CD4-positive, CD25-positive, alpha-beta regulatory T cell (primary cell): ENCODE data around the gene ACE. TPM values are rescaled to one million over a fixed set of nuclear protein-coding genes. Genes with fewer than 3 reads are reported as not detected.

Experiments
- ATAC-seq, 2 donors: fragments of 150-1000 bp; cut with Tn5 transposase; one replicate each; pipeline ENCODE4 v1.10.0; 2021; ENCODE audit warnings: low read depth in 2 of 2, moderate number of reproducible peaks in 2 of 2, moderate library complexity in 1 of 2
- DNase-seq, 3 donors: peaks; one replicate each; pipeline versions ENCODE4 v3.0.0 to v3.0.0-alpha.2; 2012 to 2022; ENCODE audit warnings: mixed read lengths in 1 of 3
- H3K27ac ChIP-seq: one replicate; pipeline ENCODE4 v1.7.0; 2013; ENCODE audit warnings: mild to moderate bottlenecking, low read length; ENCODE audit not compliant: insufficient read depth, poor library complexity, severe bottlenecking
- H3K27me3 ChIP-seq: one replicate; pipeline ENCODE4 v1.7.0; 2013; ENCODE audit warnings: low read length; ENCODE audit not compliant: control insufficient read depth, insufficient read depth
- H3K36me3 ChIP-seq: one replicate; pipeline ENCODE4 v1.7.0; 2013; ENCODE audit warnings: mild to moderate bottlenecking, low read length, moderate library complexity; ENCODE audit not compliant: control insufficient read depth, insufficient read depth
- H3K4me1 ChIP-seq: 2 replicates; pipeline ENCODE4 v1.7.0; 2013; ENCODE audit warnings: mild to moderate bottlenecking, low read length; ENCODE audit not compliant: insufficient read depth, control insufficient read depth, poor library complexity, severe bottlenecking
- H3K4me3 ChIP-seq: one replicate; pipeline ENCODE4 v1.7.0; 2013; ENCODE audit warnings: low read depth, mild to moderate bottlenecking, low read length, moderate library complexity
- H3K9me3 ChIP-seq, 2 experiments: 1 replicate in 1 of 2; 2 replicates in 1 of 2; pipeline ENCODE4 v1.7.0; 2013; ENCODE audit warnings: low read length in 2 of 2, mild to moderate bottlenecking in 1 of 2, moderate library complexity in 1 of 2; ENCODE audit not compliant: control insufficient read depth in 2 of 2
- H3K27ac Mint-ChIP-seq, 3 donors: one replicate each; pipeline ENCODE4 v1.8.0; 2020 to 2022; ENCODE audit warnings: mild to moderate bottlenecking in 3 of 3, mixed read lengths in 3 of 3, moderate library complexity in 2 of 3
- H3K27me3 Mint-ChIP-seq: one replicate; pipeline ENCODE4 v1.8.0; 2022; ENCODE audit warnings: mild to moderate bottlenecking, mixed read lengths
- H3K36me3 Mint-ChIP-seq: one replicate; pipeline ENCODE4 v1.8.0; 2020; ENCODE audit warnings: mixed read lengths
- H3K4me1 Mint-ChIP-seq, 4 donors: one replicate each; pipeline ENCODE4 v1.8.0; 2020 to 2022; ENCODE audit warnings: mixed read lengths in 4 of 4, mild to moderate bottlenecking in 1 of 4
- H3K4me3 Mint-ChIP-seq, 4 donors: one replicate each; pipeline ENCODE4 v1.8.0; 2020 to 2022; ENCODE audit warnings: mild to moderate bottlenecking in 4 of 4, mixed read lengths in 4 of 4, moderate library complexity in 3 of 4
- H3K9me3 Mint-ChIP-seq, 7 donors: one replicate each; pipeline ENCODE4 v1.8.0; 2020 to 2022; ENCODE audit warnings: mixed read lengths in 7 of 7, mild to moderate bottlenecking in 3 of 7, moderate library complexity in 2 of 7
- polyA plus RNA-seq, 4 donors: library from polyadenylated mRNA; unstranded; fragments of 300-500 nt; fragmentation: Illumina TruSeq; gene quantifications; one replicate each; pipeline ENCODE4 v1.2.3, GENCODE V29; 2021
- total RNA-seq: library from RNA; stranded (reverse); gene quantifications from one replicate; pipeline ENCODE4 v1.2.3, GENCODE V29; 2022

ACE gene
- total and polyA plus RNA-seq, 5 donors from 2014 or later: 0.15 to 4.2 TPM; not detected in 3

DNA sequence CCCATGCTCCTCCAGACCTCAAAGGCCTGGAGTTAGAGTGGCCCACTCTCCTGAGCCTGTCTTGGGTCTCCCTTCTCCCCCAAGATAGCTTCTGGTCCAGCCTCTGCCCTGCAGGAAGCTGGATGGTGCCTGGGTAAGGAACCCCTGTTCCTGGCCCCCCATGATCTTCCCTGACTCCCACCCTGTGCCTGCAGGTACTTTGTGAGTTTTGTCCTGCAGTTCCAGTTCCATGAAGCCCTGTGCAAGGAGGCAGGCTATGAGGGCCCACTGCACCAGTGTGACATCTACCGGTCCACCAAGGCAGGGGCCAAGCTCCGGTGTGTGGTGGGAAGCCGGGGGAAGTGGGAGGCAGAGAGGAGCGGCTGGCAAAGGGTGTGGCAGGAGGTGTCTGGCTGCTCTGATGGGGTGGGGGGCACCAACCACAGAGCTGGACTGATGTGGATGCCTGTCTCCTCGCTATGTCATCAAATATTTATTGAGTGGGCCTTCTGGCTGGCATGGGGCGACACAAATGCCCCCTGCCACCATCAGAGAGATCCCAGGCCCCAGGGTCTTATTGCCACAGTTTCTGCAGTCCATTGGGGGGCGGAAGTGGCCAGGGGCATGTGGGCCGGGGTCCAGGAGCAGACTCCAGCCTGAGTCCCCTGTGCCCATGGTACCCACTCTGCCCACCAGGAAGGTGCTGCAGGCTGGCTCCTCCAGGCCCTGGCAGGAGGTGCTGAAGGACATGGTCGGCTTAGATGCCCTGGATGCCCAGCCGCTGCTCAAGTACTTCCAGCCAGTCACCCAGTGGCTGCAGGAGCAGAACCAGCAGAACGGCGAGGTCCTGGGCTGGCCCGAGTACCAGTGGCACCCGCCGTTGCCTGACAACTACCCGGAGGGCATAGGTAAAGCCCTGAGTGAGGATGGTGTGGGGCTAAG is 7.1 kb downstream of the ACE start:
- H3K27me3 ChIP-seq: no peaks in the 10 kb centered on the region
- no peak for ATAC-seq
- Mint-ChIP-seq H3K4me3 (no peak overlapping the region), H3K4me1 (peaks cover 0 to 6% (median 2%) of the 10 kb centered on the region in 4 donors), H3K9me3 (peaks cover 0 to 1% (median 0%) of the 10 kb centered on the region in 7 donors), H3K36me3 (no peaks in the 10 kb centered on the region), H3K27ac (no peak overlapping the region), H3K27me3 (peaks cover 29% of the 10 kb centered on the region)
- H3K9me3 ChIP-seq: no peaks in the 10 kb centered on the region
- H3K4me3 ChIP-seq: no peak overlapping the region
- no peaks in the 10 kb centered on the region for H3K4me1 ChIP-seq
- H3K36me3 ChIP-seq: no peaks in the 10 kb centered on the region
- no peak overlapping the region for H3K27ac ChIP-seq
- no peak for DNase-seq

DNA sequence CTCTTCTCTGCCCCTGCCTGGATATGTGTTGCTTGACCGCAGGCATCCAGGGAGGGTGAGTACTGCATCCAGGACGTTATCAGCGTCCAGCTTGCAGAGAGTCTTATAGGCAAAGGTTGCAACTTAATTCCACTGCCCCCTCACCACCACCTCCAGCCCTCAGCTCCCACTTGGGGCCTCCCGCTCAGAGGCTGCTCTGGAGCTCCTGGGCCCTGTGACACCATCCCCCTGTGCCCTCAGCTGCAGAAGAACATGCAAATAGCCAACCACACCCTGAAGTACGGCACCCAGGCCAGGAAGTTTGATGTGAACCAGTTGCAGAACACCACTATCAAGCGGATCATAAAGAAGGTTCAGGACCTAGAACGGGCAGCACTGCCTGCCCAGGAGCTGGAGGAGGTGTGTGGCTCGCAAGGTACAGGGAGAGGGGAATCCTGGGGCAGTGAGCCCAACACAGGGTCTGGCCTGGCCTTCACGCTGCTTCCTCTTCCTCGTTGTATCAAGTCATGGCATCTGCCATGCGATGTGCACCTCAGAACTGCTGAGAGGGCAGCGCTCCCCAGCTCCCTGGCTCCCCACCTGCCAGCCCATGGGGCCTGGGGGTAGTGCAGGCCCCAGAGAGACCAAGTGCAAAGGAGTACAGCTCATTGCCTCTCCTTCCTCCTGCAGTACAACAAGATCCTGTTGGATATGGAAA is 9.6 kb downstream of the ACE start:
- ATAC-seq (no peak), DNase-seq (no peak)
- no peak overlapping the region for H3K4me3 Mint-ChIP-seq
- Histone ChIP-seq H3K9me3 (no peaks in the 10 kb centered on the region), H3K27ac (no peak overlapping the region), H3K36me3 (no peaks in the 10 kb centered on the region), H3K4me3 (no peak overlapping the region), H3K27me3 (no peaks in the 10 kb centered on the region), H3K4me1 (no peaks in the 10 kb centered on the region)
- H3K9me3 Mint-ChIP-seq: peaks cover 0 to 1% (median 0%) of the 10 kb centered on the region in 7 donors
- H3K27ac Mint-ChIP-seq: no peak overlapping the region
- no peaks in the 10 kb centered on the region for H3K4me1 Mint-ChIP-seq
- H3K27me3 Mint-ChIP-seq: peaks cover 13% of the 10 kb centered on the region
- H3K36me3 Mint-ChIP-seq: no peaks in the 10 kb centered on the region

DNA sequence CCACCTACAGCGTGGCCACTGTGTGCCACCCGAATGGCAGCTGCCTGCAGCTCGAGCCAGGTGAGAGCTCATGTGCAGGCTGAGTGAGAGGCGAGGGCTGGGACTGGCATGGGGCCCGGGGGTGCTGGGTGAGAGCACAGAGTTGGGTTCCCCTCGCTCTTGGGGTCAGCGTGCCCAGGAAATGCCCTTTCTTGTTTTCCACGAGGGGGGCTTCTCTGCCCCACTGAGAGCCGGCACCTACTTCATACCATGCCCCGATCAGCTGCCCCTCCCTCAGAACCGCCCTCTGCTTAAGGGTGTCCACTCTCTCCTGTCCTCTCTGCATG is 10.1 kb downstream of the ACE start:
- H3K27ac Mint-ChIP-seq: no peak overlapping the region
- H3K4me3 Mint-ChIP-seq: no peak overlapping the region
- H3K27me3 Mint-ChIP-seq: peaks cover 13% of the 10 kb centered on the region
- no peak overlapping the region for H3K27ac ChIP-seq
- ATAC-seq (no peak), DNase-seq (no peak)
- H3K4me1 ChIP-seq: no peaks in the 10 kb centered on the region
- H3K36me3 ChIP-seq: no peaks in the 10 kb centered on the region
- no peak overlapping the region for H3K4me3 ChIP-seq
- H3K27me3 ChIP-seq: no peaks in the 10 kb centered on the region
- peaks cover 0 to 1% (median 0%) of the 10 kb centered on the region in 7 donors for H3K9me3 Mint-ChIP-seq
- H3K4me1 Mint-ChIP-seq: no peaks in the 10 kb centered on the region
- H3K9me3 ChIP-seq: no peaks in the 10 kb centered on the region
- H3K36me3 Mint-ChIP-seq: no peaks in the 10 kb centered on the region

DNA sequence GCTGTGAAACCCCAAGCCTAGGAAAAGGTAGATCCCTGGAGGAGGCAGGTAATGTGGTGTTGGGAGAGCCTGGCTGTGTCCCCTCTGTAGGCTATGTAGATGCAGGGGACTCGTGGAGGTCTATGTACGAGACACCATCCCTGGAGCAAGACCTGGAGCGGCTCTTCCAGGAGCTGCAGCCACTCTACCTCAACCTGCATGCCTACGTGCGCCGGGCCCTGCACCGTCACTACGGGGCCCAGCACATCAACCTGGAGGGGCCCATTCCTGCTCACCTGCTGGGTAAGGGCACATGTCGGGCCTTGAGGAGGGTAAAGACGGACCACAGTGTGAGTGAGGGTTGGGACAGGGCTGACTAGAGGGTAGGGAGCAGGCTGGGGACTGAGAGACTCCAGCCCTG is 12.0 kb downstream of the ACE start:
- Mint-ChIP-seq H3K9me3 (peaks cover 0 to 1% (median 0%) of the 10 kb centered on the region in 7 donors), H3K27me3 (peaks cover 9% of the 10 kb centered on the region), H3K4me3 (no peak overlapping the region), H3K4me1 (no peaks in the 10 kb centered on the region), H3K27ac (no peak overlapping the region), H3K36me3 (no peaks in the 10 kb centered on the region)
- no peaks in the 10 kb centered on the region for H3K9me3 ChIP-seq
- H3K27me3 ChIP-seq: no peaks in the 10 kb centered on the region
- no peak overlapping the region for H3K4me3 ChIP-seq
- H3K27ac ChIP-seq: no peak overlapping the region
- DNase-seq (no peak), ATAC-seq (no peak)
- no peaks in the 10 kb centered on the region for H3K36me3 ChIP-seq
- H3K4me1 ChIP-seq: no peaks in the 10 kb centered on the region

DNA sequence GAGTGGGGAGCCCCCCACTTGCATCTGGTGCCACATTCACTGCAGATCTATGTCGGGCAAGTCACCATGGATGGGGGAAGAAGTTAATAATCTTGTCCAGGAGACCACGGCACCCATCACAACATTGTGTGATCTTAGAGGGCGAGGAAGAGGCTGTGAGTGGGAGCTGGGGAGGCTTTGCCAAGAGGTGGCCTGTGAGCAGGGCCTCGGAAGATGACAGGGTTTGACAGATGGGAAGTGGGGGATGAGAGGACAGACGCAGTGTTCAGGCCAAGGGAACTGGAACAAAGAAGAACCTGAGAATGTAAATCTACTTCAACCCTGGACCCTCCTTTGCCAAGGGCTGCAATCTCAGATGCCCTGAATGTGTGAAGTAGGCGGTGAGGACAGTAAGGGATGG is 12.4 kb downstream of the ACE start:
- DNase-seq (no peak), ATAC-seq (no peak)
- no peaks in the 10 kb centered on the region for H3K4me1 ChIP-seq
- H3K36me3 ChIP-seq: no peaks in the 10 kb centered on the region
- H3K27ac Mint-ChIP-seq: no peak overlapping the region
- no peaks in the 10 kb centered on the region for H3K9me3 ChIP-seq
- no peak overlapping the region for H3K4me3 Mint-ChIP-seq
- no peak overlapping the region for H3K4me3 ChIP-seq
- no peaks in the 10 kb centered on the region for H3K36me3 Mint-ChIP-seq
- H3K4me1 Mint-ChIP-seq: no peaks in the 10 kb centered on the region
- H3K27ac ChIP-seq: no peak overlapping the region
- H3K9me3 Mint-ChIP-seq: peaks cover 0 to 1% (median 0%) of the 10 kb centered on the region in 7 donors
- H3K27me3 ChIP-seq: no peaks in the 10 kb centered on the region
- peaks cover 9% of the 10 kb centered on the region for H3K27me3 Mint-ChIP-seq

DNA sequence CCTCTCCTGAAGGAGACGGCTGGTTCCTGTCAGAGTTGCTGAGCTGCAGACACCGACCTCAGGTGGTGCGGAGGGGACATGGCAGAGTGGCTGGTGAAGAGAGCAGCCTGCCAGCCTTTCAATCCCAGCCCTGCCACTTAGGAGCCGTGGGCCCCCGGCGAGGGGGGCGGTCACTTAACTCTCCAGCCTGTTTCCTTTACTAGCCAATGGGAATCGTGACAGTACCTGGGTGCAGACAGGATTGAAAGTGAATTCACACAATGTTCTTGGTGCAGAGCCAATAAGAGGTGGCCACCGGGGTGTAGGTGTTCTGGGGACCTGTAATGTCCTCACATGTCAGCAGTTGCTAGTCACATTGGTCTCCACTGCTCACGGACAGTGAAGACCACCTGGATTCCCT is 13.5 kb downstream of the ACE start:
- Histone ChIP-seq H3K4me3 (no peak overlapping the region), H3K4me1 (no peaks in the 10 kb centered on the region), H3K36me3 (no peaks in the 10 kb centered on the region), H3K27ac (no peak overlapping the region), H3K9me3 (no peaks in the 10 kb centered on the region), H3K27me3 (no peaks in the 10 kb centered on the region)
- DNase-seq (no peak), ATAC-seq (no peak)
- Mint-ChIP-seq H3K4me1 (no peaks in the 10 kb centered on the region), H3K4me3 (no peak overlapping the region), H3K9me3 (peaks cover 0 to 1% (median 0%) of the 10 kb centered on the region in 7 donors), H3K36me3 (no peaks in the 10 kb centered on the region), H3K27ac (no peak overlapping the region), H3K27me3 (peaks cover 9% of the 10 kb centered on the region)

DNA sequence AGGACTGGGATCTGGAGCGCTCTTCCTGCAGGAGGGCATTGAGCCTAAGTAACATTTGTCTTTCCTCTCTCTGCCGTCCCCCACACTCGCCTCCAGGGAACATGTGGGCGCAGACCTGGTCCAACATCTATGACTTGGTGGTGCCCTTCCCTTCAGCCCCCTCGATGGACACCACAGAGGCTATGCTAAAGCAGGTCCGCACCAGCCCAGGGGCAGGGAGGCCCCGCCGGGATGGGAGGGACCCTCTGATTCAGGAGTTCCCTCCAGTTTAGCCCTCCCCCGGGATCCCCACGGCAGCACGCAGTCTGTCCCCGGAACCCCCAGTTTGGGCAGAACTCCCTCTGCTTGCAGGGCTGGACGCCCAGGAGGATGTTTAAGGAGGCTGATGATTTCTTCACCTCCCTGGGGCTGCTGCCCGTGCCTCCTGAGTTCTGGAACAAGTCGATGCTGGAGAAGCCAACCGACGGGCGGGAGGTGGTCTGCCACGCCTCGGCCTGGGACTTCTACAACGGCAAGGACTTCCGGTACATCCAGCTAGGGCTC is 14.1 kb downstream of the ACE start:
- no peak for DNase-seq
- H3K4me1 Mint-ChIP-seq: no peaks in the 10 kb centered on the region
- Histone ChIP-seq H3K36me3 (no peaks in the 10 kb centered on the region), H3K4me3 (no peak overlapping the region), H3K4me1 (no peaks in the 10 kb centered on the region), H3K9me3 (no peaks in the 10 kb centered on the region), H3K27ac (no peak overlapping the region), H3K27me3 (no peaks in the 10 kb centered on the region)
- no peak overlapping the region for H3K27ac Mint-ChIP-seq
- no peak for ATAC-seq
- peaks cover 0 to 1% (median 0%) of the 10 kb centered on the region in 7 donors for H3K9me3 Mint-ChIP-seq
- H3K36me3 Mint-ChIP-seq: no peaks in the 10 kb centered on the region
- no peak overlapping the region for H3K4me3 Mint-ChIP-seq
- peaks cover 9% of the 10 kb centered on the region for H3K27me3 Mint-ChIP-seq
